HFFc6 (cell line): ENCODE results near the gene ZNF526. TPM values are rescaled to one million over a fixed set of nuclear protein-coding genes. Genes with fewer than 3 reads are reported as not detected.

Source experiments
- DNase-seq: peaks from one replicate; pipeline ENCODE4 v3.0.0-alpha.2; 2018
- H3K27ac Mint-ChIP-seq: 2 replicates; pipeline ENCODE4 v1.8.0; 2020; ENCODE audit warnings: mild to moderate bottlenecking, mixed read lengths
- H3K27me3 Mint-ChIP-seq: 2 replicates; pipeline ENCODE4 v1.8.0; 2021; ENCODE audit warnings: mild to moderate bottlenecking, moderate library complexity, mixed read lengths; ENCODE audit not compliant: insufficient read depth
- H3K36me3 Mint-ChIP-seq: 2 replicates; pipeline ENCODE4 v1.8.0; 2021; ENCODE audit warnings: low read depth, mixed read lengths
- H3K4me1 Mint-ChIP-seq: 2 replicates; pipeline ENCODE4 v1.8.0; 2020; ENCODE audit warnings: low read depth, mixed read lengths
- H3K4me3 Mint-ChIP-seq: 2 replicates; pipeline ENCODE4 v1.8.0; 2020; ENCODE audit warnings: mild to moderate bottlenecking, moderate library complexity, mixed read lengths
- H3K9me3 Mint-ChIP-seq: 2 replicates; pipeline ENCODE4 v1.8.0; 2020; ENCODE audit warnings: mild to moderate bottlenecking, mixed read lengths
- CTCF ChIP-seq: fragments of 200-600 bp; sonication (generic); IDR thresholded peaks from 2 replicates; pipeline ENCODE4 v1.5.0; 2021; ENCODE audit warnings: antibody characterized with exemption, mild to moderate bottlenecking
- total RNA-seq, 6 experiments: library from RNA; stranded (reverse); fragmentation: NEBNext Ultra II Directional; extraction: Animal tissue kit (Norgen Biotek cat#: 25700); gene quantifications; 2 replicates in 1 of 6; 3 replicates in 5 of 6; pipeline ENCODE4 v1.2.3, GENCODE V29; 2021

ZNF526 gene
- total RNA-seq, 6 experiments from 2014 or later: 14.0 to 18.2 (median 16.1) TPM

- H3K27me3 Mint-ChIP-seq: peaks cover 10% of the 10 kb centered on the region
- H3K4me3 Mint-ChIP-seq: peak overlapping the region; percentile 69; the same call in 1 of the 2 replicates
- H3K27ac Mint-ChIP-seq: peak overlapping the region; percentile 65; the same call in 1 of the 2 replicates
- H3K36me3 Mint-ChIP-seq: peaks cover 25% of the 10 kb centered on the region
- peaks cover 63% of the 10 kb centered on the region for H3K4me1 Mint-ChIP-seq
- no peak for TF ChIP-seq CTCF
- H3K9me3 Mint-ChIP-seq: no peaks in the 10 kb centered on the region
- DNase-seq: no peak
Measured at GRCh38 chr19:42275517-42275916, 55.4 kb downstream of the ZNF526 start.

GRCh38 chr19:42276284-42276683 is 56.2 kb downstream of the ZNF526 start:
- H3K27ac Mint-ChIP-seq: peak overlapping the region; percentile 47
- H3K36me3 Mint-ChIP-seq: peaks cover 23% of the 10 kb centered on the region
- DNase-seq: no peak
- H3K27me3 Mint-ChIP-seq: peaks cover 8% of the 10 kb centered on the region
- peaks cover 55% of the 10 kb centered on the region for H3K4me1 Mint-ChIP-seq
- no peaks in the 10 kb centered on the region for H3K9me3 Mint-ChIP-seq
- H3K4me3 Mint-ChIP-seq: peak overlapping the region; percentile 0; the same call in 1 of the 2 replicates
- TF ChIP-seq CTCF: no peak

GRCh38 chr19:42276821-42277220 is 56.7 kb downstream of the ZNF526 start:
- Mint-ChIP-seq H3K27ac (peak overlapping the region; percentile 47), H3K9me3 (no peaks in the 10 kb centered on the region), H3K36me3 (peaks cover 20% of the 10 kb centered on the region), H3K27me3 (peaks cover 9% of the 10 kb centered on the region), H3K4me1 (peaks cover 52% of the 10 kb centered on the region), H3K4me3 (no peak overlapping the region)
- no peak for TF ChIP-seq CTCF
- DNase-seq: peak; percentile 73

Other genes starting within 250 kb of the ZNF526 start
- under 1 TPM in 4 of 6 experiments, not detected in 2; 0.10 to 0.66 (median 0.33) TPM for gene ATP1A3, start 226.1 kb upstream of the ZNF526 start, total RNA-seq
- gene GRIK5, start 150.1 kb upstream of the ZNF526 start, total RNA-seq: under 1 TPM in 5 of 6 experiments, not detected in 1; 0.07 to 0.19 (median 0.13) TPM
- 10 to 100 TPM; 14.0 to 16.5 (median 15.1) TPM for gene ZNF574, start 144.1 kb upstream of the ZNF526 start, total RNA-seq
- 10 to 100 TPM in 1 of 6 experiments, 1 to 10 TPM in 5; 6.4 to 11.0 (median 7.8) TPM for gene POU2F2, start 87.9 kb upstream of the ZNF526 start, total RNA-seq
- 10 to 100 TPM; 19.2 to 24.9 (median 20.2) TPM for gene DEDD2, start 2.6 kb upstream of the ZNF526 start, total RNA-seq
- gene GSK3A, start 22.3 kb downstream of the ZNF526 start, total RNA-seq: 10 to 100 TPM; 36.3 to 45.5 (median 43.1) TPM
- gene ERF, start 34.8 kb downstream of the ZNF526 start, total RNA-seq: 10 to 100 TPM; 74.7 to 87.8 (median 78.8) TPM
- 10 to 100 TPM; 67.6 to 75.4 (median 73.7) TPM for gene CIC, start 48.9 kb downstream of the ZNF526 start, total RNA-seq
- gene PRR19, start 81.8 kb downstream of the ZNF526 start, total RNA-seq: 1 to 10 TPM in 1 of 6 experiments, under 1 TPM in 5; 0.67 to 2.0 (median 0.86) TPM
- gene PAFAH1B3, start 82.3 kb downstream of the ZNF526 start, total RNA-seq: 10 to 100 TPM; 32.3 to 43.5 (median 40.7) TPM
- under 1 TPM; 0.12 to 0.47 (median 0.34) TPM for gene TMEM145, start 93.0 kb downstream of the ZNF526 start, total RNA-seq
- 10 to 100 TPM; 17.7 to 23.6 (median 18.8) TPM for gene MEGF8, start 105.3 kb downstream of the ZNF526 start, total RNA-seq
- gene CNFN, start 170.0 kb downstream of the ZNF526 start, total RNA-seq: under 1 TPM; 0.48 to 0.80 (median 0.68) TPM
- 1 to 10 TPM; 4.7 to 9.2 (median 7.1) TPM for gene LIPE, start 207.1 kb downstream of the ZNF526 start, total RNA-seq
- gene CXCL17, start 222.6 kb downstream of the ZNF526 start, total RNA-seq: not detected